LNCAP (cell line): ENCODE data around the gene CCT7.
A peak's percentile ranks its signal among the peaks of the same experiment; 100 is the strongest.

Experiments used
- CTCF ChIP-seq: fragments of 450-650 bp; IDR thresholded peaks from 2 replicates; pipeline ENCODE4 v1.5.1; 2017; ENCODE audit warnings: mild to moderate bottlenecking

Gene CCT7

GRCh38 chr2:73285159-73285739 lies 51.1 kb downstream of the CCT7 start:
- TF ChIP-seq CTCF, result no peak

- no peak for TF ChIP-seq CTCF
Observed at GRCh38 chr2:73286134-73286655, 52.1 kb downstream of the CCT7 start.

- TF ChIP-seq CTCF, result no peak
Observed at GRCh38 chr2:73289304-73289703, 55.2 kb downstream of the CCT7 start.

- TF ChIP-seq CTCF, result peak; percentile 57
Observed at GRCh38 chr2:73290049-73290839, 56.1 kb downstream of the CCT7 start.

GRCh38 chr2:73291093-73291460 lies 57.0 kb downstream of the CCT7 start:
- TF ChIP-seq CTCF, result no peak

- TF ChIP-seq CTCF, result no peak
Observed at GRCh38 chr2:73291461-73292315, 57.6 kb downstream of the CCT7 start.

- no peak for TF ChIP-seq CTCF
Observed at GRCh38 chr2:73292316-73292905, 58.3 kb downstream of the CCT7 start.
